ENCODE measurements around the gene ATP2C2.
"Not testable (repeated sequence)": the region's sequence is repeated elsewhere in the genome, so short reads cannot be mapped to it uniquely, and the experiment has no call there.

ATP2C2 gene

DNA sequence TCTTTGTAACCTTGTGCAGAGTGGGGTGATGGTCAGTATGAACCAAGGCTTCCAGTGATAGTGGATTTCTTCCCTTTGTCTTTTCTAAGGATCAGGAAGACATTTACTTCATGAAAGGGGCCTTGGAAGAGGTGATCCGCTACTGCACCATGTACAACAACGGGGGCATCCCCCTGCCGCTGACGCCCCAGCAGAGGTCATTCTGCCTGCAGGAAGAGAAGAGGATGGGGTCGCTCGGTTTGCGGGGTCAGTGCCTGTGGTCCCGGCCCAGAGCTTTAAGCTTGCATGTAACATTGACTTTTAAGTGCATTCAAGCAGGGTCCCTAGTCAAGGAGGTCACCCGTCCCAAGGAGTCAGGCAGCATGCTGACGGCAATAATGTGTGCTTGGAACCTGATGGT, 80.1 kb downstream of the ATP2C2 start:
- no peak for DNase-seq (ENCODE audit: low read depth in 2 of 2, low spot score in 1 of 2)

DNA sequence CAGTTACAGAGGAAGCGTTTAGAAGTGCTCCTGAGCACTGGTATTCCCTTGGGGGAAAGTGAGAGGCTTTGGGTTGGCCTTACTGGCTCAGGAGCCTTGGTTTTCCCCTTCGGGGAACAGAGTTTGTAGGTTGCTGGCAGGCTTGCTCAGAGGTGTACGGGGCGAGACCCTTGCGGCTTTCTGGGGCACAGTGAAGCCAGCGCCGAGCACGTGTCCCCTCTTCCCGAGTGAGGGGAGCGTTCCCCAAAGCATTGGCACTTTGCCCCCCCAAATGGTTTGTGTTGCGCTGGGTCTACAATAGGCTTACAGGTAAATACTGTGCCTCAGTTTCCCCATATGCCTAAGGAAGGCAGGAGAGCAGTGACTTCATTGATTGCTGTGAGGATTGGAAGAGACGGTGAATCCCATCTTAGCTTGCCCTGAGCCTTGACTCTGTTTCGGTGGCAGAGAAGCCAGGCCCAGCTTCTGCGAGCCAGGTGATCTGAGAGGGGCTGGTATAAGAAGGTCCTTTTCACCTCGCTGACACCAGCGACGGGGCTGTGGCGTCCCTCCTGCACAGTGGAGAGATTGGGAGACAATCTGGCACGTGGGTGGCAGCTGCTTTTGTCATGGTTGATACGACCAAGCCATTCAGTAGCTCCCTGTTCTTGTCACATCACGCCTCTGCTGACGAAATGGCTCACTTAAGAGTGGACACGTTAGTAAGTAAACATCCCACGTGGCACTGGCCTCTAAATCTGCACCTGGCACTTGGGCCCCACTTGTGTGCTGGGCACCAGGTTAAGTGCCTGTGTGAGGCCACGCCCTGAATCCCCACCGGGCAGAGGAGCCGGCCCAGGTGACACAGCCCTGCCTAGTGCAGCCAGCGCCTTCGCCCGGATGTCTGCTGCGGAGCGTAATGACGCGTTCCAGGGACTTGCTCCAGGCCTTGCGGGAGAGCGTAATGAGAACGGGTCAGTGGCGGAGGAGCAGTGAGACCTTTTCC, 81.1 kb downstream of the ATP2C2 start:
- no peak for DNase-seq (ENCODE audit: low read depth in 2 of 2, low spot score in 1 of 2)

DNA sequence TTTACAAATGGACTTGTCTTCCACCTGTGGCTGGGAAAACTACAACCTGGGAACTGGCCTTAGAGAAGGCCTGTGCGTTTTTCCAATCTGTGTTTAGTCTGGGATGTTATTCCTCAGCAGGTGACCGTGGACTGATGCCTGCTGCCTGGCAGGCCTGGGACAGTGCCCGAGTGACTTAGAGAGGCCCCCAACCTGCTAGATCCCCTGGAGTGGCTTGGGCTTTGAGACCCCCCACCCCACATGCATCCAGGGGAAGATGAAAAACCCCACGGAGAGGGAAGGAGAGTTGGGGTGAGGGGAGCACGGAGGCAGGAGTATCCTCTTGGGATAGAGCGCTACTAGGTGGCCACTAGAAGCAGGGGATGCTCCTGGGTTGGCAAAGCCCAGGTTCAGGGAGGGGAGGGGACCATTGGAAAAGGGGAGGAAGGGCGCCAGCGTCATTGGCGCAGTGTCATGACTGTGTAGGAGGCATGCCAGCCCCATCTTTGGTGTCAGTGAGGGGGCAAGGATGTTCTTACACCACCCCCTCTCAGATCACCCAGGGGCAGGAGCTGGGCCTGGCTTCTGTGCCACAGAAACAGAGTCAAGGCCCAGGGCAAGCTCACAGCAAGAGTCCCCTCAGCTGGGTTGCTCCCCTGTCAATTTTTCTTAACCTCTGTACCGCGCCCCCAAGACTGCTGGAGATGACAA, 82.0 kb downstream of the ATP2C2 start:
- no peak for DNase-seq (ENCODE audit: low read depth in 2 of 2, low spot score in 1 of 2)

DNA sequence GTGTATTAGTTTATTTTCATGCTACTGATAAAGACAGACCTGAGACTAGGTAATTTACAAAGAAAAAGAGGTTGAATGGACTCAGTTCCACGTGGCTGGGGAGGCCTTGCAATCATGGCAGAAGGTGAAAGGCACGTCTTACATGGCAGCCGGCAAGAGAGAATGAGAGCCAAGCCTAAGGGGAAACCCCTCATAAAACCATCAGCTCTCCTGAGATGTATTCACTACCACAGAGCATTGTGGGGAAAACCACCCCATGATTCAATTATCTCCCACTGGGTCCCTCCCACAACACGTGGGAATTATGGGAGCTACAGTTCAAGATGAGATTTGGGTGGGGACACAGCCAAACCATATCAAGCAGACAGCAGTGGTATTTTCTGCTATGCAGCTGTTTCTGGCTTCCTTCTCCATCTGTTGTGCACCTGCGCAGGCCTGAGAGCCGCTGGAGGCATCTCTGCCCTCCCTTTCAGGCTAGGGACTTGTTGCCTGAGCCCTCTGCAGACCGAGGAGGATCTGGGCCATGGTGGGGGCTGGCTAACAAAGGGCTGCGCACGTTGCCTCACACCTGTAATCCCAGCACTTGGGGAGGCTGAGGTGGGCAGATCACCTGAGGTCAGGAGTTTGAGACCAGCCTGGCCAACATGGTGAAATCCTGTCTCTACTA, 82.8 kb downstream of the ATP2C2 start:
- not testable (repeated sequence) for DNase-seq (ENCODE audit: low read depth in 2 of 2, low spot score in 1 of 2)

DNA sequence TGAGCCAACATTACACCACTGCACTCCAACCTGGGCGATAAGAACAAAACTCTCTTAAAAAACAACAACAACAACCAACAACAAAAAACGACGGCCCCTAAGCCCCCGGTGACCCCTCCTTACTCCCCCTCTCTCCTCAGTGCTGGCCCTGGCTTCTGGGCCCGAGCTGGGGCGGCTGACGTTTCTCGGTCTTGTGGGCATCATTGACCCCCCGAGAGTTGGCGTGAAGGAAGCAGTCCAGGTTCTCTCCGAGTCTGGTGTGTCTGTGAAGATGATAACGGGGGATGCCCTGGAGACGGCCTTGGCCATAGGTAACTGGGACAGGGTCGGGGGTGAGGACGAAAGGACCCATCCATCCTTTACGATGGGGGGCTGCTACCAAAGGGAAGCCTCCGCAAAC, 83.4 kb downstream of the ATP2C2 start:
- no peak for DNase-seq (ENCODE audit: low read depth in 2 of 2, low spot score in 1 of 2)

DNA sequence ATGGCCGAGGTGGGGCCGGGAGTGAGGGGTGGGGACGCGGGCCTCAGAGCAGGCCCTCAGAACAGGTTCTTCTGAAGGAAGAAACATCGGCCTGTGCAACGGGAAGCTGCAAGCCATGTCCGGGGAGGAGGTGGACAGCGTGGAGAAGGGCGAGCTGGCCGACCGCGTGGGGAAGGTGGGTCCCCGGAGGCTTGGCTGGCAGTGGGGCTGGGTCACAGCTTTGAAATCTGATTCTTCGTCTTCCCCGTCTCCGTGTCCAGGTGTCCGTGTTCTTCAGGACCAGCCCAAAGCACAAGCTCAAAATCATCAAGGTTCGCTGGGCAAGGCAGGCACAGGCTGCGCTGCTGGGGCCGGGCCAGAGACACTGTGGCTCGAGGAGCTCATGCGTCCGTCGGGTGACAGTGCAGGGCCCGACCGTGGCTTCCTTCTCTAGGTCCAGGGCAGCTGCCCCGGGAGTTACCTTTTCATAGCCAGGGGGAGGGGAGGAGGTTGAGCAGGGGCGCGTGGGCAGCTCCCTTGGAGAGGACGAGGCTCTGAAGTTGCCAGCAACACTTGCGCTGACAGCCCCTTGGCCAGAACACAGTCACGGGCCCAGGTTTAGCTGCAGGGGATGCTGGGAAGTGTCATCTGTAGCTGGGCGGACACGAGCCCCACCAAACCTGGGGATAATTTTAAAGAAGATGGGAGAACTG, 84.9 kb downstream of the ATP2C2 start:
- no peak for DNase-seq (ENCODE audit: low read depth in 2 of 2, low spot score in 1 of 2)

DNA sequence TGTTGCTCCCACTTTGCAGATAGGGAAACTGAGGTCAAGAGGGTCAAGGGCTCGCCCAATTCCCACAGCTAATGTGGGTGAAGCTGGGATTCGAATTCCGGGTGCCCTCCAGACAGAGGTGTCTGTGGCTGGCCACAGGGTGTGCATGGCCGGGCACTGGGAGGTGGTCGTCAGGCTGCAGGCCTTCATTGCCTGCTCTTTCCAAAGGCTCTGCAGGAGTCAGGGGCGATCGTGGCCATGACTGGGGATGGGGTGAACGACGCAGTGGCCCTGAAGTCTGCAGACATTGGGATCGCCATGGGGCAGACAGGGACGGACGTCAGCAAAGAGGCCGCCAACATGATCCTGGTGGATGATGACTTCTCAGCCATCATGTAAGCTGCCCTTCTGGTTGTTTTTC, 86.3 kb downstream of the ATP2C2 start:
- no peak for DNase-seq (ENCODE audit: low read depth in 2 of 2, low spot score in 1 of 2)

DNA sequence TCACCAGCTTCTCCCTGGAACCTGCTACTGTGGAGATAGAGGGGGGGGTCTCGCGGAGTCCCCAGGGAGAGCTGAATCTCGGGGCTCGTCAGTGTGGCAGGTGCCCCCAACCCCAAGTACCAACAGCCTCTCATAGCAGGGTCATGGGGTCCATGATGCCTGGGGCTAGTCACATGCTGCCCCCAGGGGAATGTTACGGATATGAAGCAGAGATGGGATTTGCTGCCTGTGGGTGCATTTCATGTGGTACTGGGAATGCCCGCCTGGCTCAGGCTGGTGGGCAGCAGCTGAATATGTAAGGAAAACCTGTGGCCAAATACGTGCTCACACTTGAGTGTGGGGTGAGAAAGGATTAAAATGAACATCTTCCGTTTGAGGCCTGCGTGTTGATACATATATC, 86.7 kb downstream of the ATP2C2 start:
- DNase-seq (ENCODE audit: low read depth in 2 of 2, low spot score in 1 of 2), result no peak

DNA sequence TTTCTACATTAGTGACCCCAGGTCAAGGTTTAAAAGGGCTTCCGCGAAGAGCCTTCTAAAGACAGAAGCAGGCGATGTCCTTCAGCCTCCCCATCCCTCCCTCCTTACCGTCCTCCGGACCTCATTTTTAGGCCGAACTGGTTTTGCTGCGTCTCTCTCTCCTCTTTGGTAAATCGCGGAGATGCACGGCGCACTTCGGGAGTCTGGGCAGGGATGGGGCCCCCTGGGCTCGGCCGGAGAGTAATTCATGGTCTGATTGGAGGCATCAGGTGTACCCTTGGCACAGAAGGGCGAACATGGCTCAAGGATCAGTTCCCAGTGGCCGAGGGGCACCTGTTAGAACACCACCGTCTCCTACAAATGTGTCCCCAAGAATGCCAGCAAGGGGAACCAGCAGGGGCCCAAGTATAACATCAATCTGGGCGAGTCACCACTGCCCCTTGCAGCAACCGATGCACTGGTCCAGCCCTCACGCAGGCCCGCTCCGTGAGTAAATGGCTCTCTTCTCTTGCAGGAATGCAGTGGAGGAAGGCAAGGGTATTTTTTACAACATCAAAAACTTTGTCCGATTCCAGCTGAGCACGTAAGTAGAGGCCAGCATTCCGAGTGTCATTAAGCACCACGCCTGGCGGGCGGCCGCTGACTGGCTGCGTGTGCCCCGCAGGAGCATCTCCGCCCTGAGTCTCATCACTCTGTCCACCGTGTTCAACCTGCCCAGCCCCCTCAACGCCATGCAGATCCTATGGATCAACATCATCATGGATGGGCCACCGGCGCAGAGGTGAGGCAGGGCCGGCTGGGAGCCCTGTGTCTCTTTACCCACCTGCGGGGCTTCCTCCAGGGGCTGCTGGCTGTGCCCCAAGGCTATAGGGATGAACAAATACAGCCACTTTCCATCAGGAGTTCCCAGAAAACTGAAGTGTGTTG, 90.5 kb downstream of the ATP2C2 start:
- DNase-seq (ENCODE audit: low read depth in 2 of 2, low spot score in 1 of 2), result no peak

DNA sequence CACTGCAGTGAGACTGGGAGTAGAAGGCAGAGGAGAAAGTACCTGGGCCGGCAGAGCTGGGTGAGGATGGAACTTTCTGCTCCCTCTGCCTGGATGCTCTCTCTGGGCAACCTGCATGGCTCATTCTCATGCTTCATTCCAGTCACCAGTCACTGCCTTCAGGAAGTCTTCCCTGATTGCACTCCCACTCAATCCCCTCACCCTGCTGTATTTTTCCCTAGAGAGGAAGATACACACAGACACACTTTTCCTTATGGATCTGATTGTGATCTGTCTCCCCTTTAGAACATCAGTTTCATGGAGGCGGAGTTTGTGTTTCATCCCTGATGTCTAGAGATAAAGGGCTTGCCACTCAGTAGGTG, 91.2 kb downstream of the ATP2C2 start:
- no peak for DNase-seq (ENCODE audit: low read depth in 2 of 2, low spot score in 1 of 2)

DNA sequence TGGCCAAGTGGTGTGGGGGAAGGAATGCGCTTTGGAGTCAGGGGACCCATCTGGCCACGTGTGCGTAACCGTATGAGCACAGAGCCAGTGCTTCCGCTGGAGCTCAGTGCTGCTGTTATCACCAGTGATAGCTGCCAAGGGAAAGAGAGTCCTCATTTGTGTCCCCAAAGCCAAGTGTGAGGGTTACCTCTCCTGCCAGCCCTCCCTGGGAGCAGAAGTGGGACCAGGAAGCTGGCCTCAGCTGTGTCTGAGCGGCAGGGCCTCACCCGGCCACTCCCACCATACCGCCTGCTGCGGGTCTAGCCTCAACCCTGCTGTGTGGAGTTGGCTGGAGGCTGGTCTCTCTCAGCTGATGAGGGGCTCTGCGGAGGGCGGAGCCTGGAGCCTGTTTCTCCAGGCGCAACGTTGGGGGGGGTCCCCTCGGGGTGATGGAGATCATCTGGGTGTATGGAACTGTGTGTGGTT, 91.6 kb downstream of the ATP2C2 start:
- DNase-seq (ENCODE audit: low read depth in 2 of 2, low spot score in 1 of 2), result no peak

DNA sequence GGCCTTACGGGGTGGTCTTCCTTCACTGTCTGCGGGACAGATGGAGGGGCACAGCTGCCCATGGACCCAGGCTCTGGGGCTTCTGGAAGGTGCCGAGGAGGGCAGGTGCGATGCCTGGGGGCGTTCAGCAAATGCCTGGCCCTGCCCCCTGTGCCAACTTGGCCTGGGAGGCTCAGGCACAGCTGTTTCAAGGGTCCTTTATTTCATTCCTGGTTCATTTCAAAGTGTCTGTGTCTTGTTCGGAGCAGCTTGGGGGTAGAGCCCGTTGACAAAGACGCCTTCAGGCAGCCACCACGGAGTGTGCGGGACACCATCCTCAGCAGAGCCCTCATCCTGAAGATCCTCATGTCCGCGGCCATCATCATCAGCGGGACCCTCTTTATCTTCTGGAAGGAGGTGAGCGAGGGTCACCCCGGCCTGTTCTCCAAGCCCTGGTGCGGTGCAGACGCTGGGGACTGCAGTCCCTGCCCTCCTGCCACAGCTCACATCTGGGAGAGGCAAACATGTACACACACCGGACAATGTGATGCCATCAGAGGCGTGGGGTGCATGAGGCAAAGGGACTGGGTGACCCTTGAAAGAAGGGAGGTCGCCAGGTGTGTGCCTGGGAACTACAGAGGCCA, 92.2 kb downstream of the ATP2C2 start:
- no peak for DNase-seq (ENCODE audit: low read depth in 2 of 2, low spot score in 1 of 2)

DNA sequence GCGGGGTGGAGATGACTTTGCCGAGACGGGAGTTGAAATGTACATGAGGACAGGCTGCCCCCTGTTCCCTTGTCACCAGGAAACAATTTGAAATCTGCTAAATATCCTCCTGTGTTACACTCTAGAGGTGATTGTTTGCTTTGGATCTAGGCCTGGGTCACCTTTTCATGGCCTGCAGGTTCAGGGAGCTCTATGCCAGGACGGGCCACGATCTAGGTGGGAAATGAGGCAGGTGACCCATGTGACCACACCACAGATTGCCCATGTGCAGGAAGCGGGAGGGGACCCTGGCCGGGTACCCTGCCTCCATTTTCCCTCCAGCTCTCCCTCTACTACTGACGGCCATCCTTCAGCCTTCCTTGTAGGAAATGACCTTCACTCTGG, 92.7 kb downstream of the ATP2C2 start:
- DNase-seq (ENCODE audit: low read depth in 2 of 2, low spot score in 1 of 2), result no peak

DNA sequence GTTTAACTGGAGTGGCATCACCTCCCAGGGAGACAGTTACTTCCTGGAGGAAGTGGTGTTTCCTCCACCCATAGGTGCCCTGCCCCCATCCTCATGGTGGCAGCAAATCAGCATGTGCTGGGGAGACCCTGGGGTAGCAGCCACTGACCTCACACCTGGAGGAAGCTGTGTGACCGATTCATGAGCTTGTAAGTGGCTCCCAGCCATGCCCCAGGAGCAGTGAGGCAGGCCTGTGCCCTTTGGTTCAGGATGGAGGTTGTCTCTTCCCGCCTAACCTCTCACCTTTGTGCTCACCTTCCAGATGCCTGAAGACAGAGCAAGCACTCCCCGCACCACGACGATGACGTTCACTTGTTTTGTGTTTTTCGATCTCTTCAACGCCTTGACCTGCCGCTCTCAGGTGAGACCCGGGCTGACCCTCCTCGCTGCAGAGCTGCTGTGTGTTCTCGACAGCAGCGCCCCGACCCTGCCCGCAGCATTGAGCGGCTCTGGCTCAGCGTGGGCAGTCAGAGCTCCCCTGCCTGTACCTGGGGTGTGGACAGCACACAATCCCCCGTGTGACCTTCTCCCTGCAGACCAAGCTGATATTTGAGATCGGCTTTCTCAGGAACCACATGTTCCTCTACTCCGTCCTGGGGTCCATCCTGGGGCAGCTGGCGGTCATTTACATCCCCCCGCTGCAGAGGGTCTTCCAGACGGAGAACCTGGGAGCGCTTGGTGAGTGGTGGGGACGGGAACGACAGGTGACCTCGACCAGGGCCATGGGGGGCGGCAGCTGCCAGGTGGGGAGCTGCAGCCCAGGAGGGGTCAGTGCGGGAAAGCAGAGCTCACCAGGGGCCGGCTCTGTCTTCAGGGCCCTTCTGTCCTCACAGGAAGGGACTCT, 93.3 kb downstream of the ATP2C2 start:
- DNase-seq (ENCODE audit: low read depth in 2 of 2, low spot score in 1 of 2), result no peak

DNA sequence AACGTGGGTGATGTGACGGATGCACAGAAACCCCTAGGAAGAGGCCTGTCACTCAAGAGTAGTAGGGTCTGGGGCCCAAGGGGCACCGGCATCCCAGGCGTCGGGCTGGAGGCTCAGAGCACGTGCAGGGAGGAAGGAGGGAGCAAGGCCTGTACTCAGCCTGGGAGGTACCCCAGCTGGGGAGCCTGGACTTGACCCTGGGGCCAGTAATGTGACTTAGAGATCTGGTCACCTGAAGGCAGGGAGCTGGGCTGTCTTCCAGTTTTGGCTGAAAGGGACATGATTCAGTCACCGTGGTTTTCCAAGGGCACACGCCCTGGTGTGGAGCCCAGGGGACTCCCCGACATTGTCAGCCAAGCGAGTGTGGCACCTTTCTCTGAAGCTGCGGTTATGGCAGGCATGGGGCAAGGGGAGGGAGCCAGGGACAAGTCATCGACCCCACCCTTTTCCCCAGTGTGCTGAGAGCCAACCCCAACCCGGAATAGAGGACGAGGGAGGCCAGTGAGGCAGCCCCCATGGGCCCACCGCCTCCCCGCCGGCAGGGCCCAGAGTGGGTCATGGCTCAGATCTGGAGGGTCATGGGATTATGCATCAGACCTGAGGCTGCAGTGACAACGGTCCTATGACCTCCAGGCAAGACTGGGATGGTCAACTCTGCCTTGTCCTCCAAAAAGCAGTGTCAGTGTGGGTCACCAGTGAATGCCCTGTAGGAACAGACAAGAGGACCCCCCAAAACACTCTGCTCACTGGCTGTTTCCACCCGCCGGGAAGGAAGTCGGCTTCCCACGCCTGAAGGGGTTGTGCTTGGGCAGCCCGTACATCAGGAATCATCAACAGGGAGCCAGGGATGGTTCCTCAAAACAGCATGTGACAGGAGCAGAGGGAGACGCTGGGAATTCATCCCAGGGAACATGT, 94.2 kb downstream of the ATP2C2 start:
- no peak for DNase-seq (ENCODE audit: low read depth in 2 of 2, low spot score in 1 of 2)

DNA sequence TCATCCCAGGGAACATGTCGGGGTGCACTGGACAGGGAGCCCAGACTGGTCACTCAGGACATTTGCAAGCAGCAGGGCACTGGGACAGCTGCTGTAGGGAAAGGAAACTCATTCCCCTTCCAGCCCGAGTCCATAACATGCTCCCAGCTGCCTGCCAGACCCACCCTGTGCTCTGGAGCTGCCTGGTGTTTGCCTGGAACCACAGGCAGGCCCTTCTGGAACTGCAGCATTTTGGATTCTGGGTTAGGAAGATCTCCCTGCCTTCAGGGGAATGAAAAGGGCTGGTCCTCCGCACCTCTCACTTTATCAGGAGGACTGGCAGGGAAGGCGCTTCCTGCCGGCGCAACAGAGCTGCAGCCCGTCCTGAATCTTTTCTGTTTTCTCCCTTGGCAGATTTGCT, 94.9 kb downstream of the ATP2C2 start:
- DNase-seq (ENCODE audit: low read depth in 2 of 2, low spot score in 1 of 2), result no peak

DNA sequence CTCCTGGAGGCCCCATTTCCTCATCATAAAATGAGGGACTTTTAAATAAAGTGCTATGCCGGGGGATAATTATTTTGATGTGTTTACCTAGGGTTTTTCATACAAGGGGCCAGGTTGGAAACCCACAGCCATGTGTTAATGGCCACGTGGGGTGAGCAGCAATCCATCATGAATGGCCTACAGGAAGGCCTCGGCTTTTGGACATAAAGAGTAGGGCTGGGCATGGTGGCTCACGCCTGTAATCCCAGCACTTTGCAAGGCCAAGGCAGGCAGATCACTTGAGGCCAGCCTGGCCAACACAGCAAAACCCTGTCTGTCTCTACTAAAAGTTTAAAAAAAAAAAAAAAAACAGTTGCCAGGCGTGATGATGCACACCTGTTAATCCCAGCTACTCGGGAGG, 95.8 kb downstream of the ATP2C2 start:
- no peak for DNase-seq (ENCODE audit: low read depth in 2 of 2, low spot score in 1 of 2)

DNA sequence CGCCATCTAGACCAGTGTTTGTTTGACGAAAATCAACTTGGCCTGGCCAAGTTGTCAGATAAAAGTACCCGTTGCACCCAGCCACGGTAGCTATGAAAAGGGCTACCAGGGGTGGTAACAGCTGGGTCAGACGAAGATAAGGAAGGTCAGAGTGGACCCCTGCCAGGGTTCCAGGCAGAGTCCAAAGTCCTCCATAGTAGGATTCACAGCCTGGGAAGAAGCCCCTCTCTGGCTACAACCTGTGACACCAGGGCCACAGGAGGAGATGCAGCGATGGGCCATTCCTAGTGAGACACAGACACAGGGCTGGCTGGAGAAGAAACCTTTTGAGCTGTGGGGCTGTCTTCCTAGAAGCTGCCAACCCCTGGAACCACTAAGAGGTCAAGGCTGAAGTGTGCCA, 96.8 kb downstream of the ATP2C2 start:
- DNase-seq (ENCODE audit: low read depth in 2 of 2, low spot score in 1 of 2), result no peak
